Ishikawa (cell line): ENCODE results near the gene TRIP12.

ENCODE experiments used
- CEBPB ChIP-seq: IDR thresholded peaks from 2 replicates; pipeline ENCODE4 v1.6.1; 2012
- CREB1 ChIP-seq: IDR thresholded peaks from 2 replicates; pipeline ENCODE4 v1.6.1; 2012; ENCODE audit warnings: low read depth
- EGR1 ChIP-seq: IDR thresholded peaks from 2 replicates; pipeline ENCODE4 v1.6.1; 2012
- EP300 ChIP-seq: IDR thresholded peaks from 2 replicates; pipeline ENCODE4 v1.6.1; 2012; ENCODE audit warnings: borderline replicate concordance
- FOXM1 ChIP-seq: IDR thresholded peaks from 2 replicates; pipeline ENCODE4 v1.6.1; 2012; ENCODE audit warnings: low read depth, borderline replicate concordance
- MAX ChIP-seq: IDR thresholded peaks from 2 replicates; pipeline ENCODE4 v1.6.1; 2012
- NFIC ChIP-seq: IDR thresholded peaks from 2 replicates; pipeline ENCODE4 v1.6.1; 2012
- RAD21 ChIP-seq: IDR thresholded peaks from 2 replicates; pipeline ENCODE4 v1.6.1; 2012; ENCODE audit warnings: low read depth
- REST ChIP-seq: IDR thresholded peaks from 2 replicates; pipeline ENCODE4 v1.6.1; 2012; ENCODE audit warnings: low read depth, mild to moderate bottlenecking
- TAF1 ChIP-seq: IDR thresholded peaks from 2 replicates; pipeline ENCODE4 v1.6.1; 2012; ENCODE audit warnings: low read depth, mild to moderate bottlenecking
- TCF12 ChIP-seq: IDR thresholded peaks from 2 replicates; pipeline ENCODE4 v1.6.1; 2012; ENCODE audit warnings: low read depth
- TEAD4 ChIP-seq: IDR thresholded peaks from 2 replicates; pipeline ENCODE4 v1.6.1; 2012
- USF1 ChIP-seq: IDR thresholded peaks from 2 replicates; pipeline ENCODE4 v1.6.1; 2012
- YY1 ChIP-seq: IDR thresholded peaks from 2 replicates; pipeline ENCODE4 v1.6.1; 2012; ENCODE audit warnings: low read depth
- ZBTB7A ChIP-seq: IDR thresholded peaks from 2 replicates; pipeline ENCODE4 v1.6.1; 2012; ENCODE audit warnings: low read depth

TRIP12 gene

GRCh38 chr2:229718057-229718456 lies 203.8 kb downstream of the TRIP12 start:
- TF ChIP-seq TEAD4: no peak
- no peak for TF ChIP-seq CREB1
- no peak for TF ChIP-seq REST
- TF ChIP-seq RAD21: no peak
- TF ChIP-seq USF1: no peak
- TF ChIP-seq TCF12: no peak
- TF ChIP-seq CEBPB: no peak
- no peak for TF ChIP-seq ZBTB7A
- TF ChIP-seq TAF1: no peak

- TF ChIP-seq EP300: no peak
- TF ChIP-seq TCF12: no peak
- peak; percentile 53 for TF ChIP-seq RAD21
- no peak for TF ChIP-seq EGR1
These were observed 205.8 kb downstream of the TRIP12 start for GRCh38 chr2:229715895-229716507.

GRCh38 chr2:229714736-229715541 lies 206.9 kb downstream of the TRIP12 start:
- no peak for TF ChIP-seq EP300
- TF ChIP-seq CEBPB: no peak
- peak; percentile 51; the same call in 1 of the 2 replicates for TF ChIP-seq MAX
- no peak for TF ChIP-seq RAD21
- no peak for TF ChIP-seq FOXM1
- TF ChIP-seq TAF1: no peak
- TF ChIP-seq NFIC: no peak
- TF ChIP-seq TEAD4: no peak
- TF ChIP-seq USF1: no peak
- TF ChIP-seq ZBTB7A: no peak
- TF ChIP-seq EGR1: no peak
- TF ChIP-seq YY1: no peak
- no peak for TF ChIP-seq TCF12
- no peak for TF ChIP-seq CREB1
- TF ChIP-seq REST: peak; percentile 93

- TF ChIP-seq TEAD4: no peak
- TF ChIP-seq CEBPB: no peak
- no peak for TF ChIP-seq RAD21
- TF ChIP-seq MAX: no peak; the same call in 1 of the 2 replicates
- no peak for TF ChIP-seq ZBTB7A
- no peak for TF ChIP-seq USF1
- no peak for TF ChIP-seq TCF12
- no peak for TF ChIP-seq FOXM1
- no peak for TF ChIP-seq TAF1
- no peak for TF ChIP-seq YY1
- no peak for TF ChIP-seq CREB1
- TF ChIP-seq REST: no peak; the same call in 1 of the 2 replicates
- no peak for TF ChIP-seq NFIC
- no peak for TF ChIP-seq EGR1
- no peak for TF ChIP-seq EP300
These were observed 207.6 kb downstream of the TRIP12 start, which contains the start of gene DNER for GRCh38 chr2:229714080-229714735. Gene DNER (minus strand): TSS chr2:229714555. CDS start chr2:229714423, 132 bp downstream.
